ENCODE results near the gene SMIM41. TPM values are rescaled to one million over a fixed set of nuclear protein-coding genes. Genes with fewer than 3 reads are reported as not detected.

SMIM41 gene
- total RNA-seq (1 to 10 TPM in 6 of 7 donors, under 1 TPM in 1; 0.64 to 8.1 (median 4.9) TPM), polyA plus RNA-seq (1 to 10 TPM in 2 of 3 donors, under 1 TPM in 1; 0.85 to 1.7 (median 1.1) TPM)
- long read RNA-seq, donor 1, partial matches to known transcripts, result 0 of 2 reads
- long read RNA-seq, donor 1, other reads (novel, unspliced or antisense), result 0 of 2 reads
- long read RNA-seq, donor 2, result 0 reads

DNA sequence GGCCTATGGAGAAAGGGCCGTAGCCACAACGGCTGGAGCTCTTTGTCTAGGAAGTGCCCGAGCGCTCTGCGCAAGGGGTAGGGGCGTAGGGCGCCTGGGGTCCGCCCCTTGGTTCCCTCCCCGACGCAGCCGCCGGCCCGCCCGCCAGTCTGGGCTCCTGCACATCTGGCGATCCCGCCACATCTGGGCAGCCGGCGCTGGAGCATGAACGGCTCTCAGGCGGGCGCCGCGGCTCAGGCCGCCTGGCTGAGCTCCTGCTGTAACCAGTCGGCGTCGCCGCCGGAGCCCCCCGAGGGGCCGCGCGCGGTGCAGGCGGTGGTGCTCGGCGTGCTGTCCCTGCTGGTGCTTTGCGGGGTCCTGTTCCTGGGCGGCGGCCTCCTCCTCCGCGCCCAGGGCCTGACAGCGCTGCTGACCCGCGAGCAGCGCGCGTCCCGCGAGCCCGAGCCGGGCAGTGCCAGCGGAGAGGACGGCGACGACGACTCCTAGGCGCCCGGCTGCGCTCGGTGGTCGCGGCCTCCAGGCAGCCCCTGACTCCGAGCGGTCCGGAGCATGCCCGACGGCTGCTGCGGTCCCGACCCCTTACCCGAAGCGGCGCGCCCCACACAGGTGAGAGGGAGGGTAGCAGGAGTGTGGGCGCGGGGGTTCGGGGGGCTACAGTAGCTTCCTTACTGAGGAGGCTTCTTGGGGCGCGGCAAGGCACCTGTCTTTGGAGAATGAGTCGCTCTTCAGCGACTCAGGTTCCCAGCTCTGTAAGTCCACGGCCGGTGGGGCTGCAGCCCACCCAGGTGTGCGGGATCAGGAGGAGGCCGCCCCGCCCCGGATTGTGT, at the start of gene SMIM41:
TSS of gene SMIM41 (plus strand) at position 129 of the 827 bp plus-strand sequence. CDS start at position 205, 76 bp downstream.
- 77 to 93% (median 85%) methylated on average over 31 to 87 of the region's 87 CpGs for WGBS, 5 donors

DNA sequence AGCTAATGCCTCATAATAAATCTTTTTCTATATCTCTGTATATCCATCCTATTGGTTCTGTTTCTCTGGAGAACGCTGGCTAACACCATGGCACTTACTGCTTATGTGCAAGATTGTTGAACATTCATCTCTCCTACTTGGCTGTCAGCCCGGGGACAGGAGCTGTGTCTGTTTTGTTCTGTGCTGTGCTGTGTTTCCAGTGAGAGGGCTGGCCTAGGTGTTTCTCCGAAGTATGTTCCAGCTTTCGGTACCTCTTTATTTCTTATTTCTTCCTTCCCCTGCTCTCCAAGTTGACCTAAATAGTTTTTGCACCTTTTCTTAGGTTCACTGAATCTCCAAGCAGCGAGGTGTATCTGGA, 47.1 kb upstream of the SMIM41 start:
- H3K4me3 ChIP-seq, result peak overlapping the region in 6 of 8 donors; percentile 28 to 60 (median 30)
- H3K9me3 ChIP-seq, result no peaks in the 10 kb centered on the region
- no peaks in the 10 kb centered on the region for H3K36me3 ChIP-seq
- DNase-seq, result no peak
- H3K27ac ChIP-seq, result peak overlapping the region; percentile 75 to 89 (median 86)
- peaks cover 16 to 55% (median 45%) of the 10 kb centered on the region in 6 donors for H3K4me1 ChIP-seq
- H3K27me3 ChIP-seq (replicated peaks in 1 of 7), result peaks cover 0 to 12% (median 0%) of the 10 kb centered on the region in 7 donors
- 8 to 16% (median 15%) methylated on average over 5 of the region's 5 CpGs for WGBS, 5 donors
- intact Hi-C loops (cut with DNase I; ENCODE audit: low total_unique reads), result no loop called here
- TF ChIP-seq, protein P1, sequence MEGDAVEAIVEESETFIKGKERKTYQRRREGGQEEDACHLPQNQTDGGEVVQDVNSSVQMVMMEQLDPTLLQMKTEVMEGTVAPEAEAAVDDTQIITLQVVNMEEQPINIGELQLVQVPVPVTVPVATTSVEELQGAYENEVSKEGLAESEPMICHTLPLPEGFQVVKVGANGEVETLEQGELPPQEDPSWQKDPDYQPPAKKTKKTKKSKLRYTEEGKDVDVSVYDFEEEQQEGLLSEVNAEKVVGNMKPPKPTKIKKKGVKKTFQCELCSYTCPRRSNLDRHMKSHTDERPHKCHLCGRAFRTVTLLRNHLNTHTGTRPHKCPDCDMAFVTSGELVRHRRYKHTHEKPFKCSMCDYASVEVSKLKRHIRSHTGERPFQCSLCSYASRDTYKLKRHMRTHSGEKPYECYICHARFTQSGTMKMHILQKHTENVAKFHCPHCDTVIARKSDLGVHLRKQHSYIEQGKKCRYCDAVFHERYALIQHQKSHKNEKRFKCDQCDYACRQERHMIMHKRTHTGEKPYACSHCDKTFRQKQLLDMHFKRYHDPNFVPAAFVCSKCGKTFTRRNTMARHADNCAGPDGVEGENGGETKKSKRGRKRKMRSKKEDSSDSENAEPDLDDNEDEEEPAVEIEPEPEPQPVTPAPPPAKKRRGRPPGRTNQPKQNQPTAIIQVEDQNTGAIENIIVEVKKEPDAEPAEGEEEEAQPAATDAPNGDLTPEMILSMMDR (IDR thresholded peaks at IDR 0.05 in 8 of 11, conservative IDR thresholded peaks at IDR 0.05 in 3 of 11), result no peak

More for the DNA sequence above, at the start of gene SMIM41:
- peaks cover 0 to 56% (median 31%) of the 10 kb centered on the region in 6 donors for H3K36me3 ChIP-seq
- H3K27me3 ChIP-seq (replicated peaks in 1 of 7), result no peaks in the 10 kb centered on the region
- intact Hi-C loops (cut with DNase I; ENCODE audit: low total_unique reads), result no loop called here
- H3K4me3 ChIP-seq, result peak within 1 kb of the TSS in 6 of 8 donors; percentile 3 to 58 (median 20)
- peak within 1 kb of the TSS in 7 of 8 donors; percentile 78 to 88 (median 79) for H3K27ac ChIP-seq
- H3K9me3 ChIP-seq, result no peaks in the 10 kb centered on the region
- DNase-seq, result no peak
- TF ChIP-seq POLR2A (IDR thresholded peaks at IDR 0.05), result no peak
- TF ChIP-seq POLR2AphosphoS5 (IDR thresholded peaks at IDR 0.05), result peak in 2 of 3 donors; percentile 61 to 71
- H3K4me1 ChIP-seq, result peaks cover 28 to 67% (median 48%) of the 10 kb centered on the region in 6 donors

DNA sequence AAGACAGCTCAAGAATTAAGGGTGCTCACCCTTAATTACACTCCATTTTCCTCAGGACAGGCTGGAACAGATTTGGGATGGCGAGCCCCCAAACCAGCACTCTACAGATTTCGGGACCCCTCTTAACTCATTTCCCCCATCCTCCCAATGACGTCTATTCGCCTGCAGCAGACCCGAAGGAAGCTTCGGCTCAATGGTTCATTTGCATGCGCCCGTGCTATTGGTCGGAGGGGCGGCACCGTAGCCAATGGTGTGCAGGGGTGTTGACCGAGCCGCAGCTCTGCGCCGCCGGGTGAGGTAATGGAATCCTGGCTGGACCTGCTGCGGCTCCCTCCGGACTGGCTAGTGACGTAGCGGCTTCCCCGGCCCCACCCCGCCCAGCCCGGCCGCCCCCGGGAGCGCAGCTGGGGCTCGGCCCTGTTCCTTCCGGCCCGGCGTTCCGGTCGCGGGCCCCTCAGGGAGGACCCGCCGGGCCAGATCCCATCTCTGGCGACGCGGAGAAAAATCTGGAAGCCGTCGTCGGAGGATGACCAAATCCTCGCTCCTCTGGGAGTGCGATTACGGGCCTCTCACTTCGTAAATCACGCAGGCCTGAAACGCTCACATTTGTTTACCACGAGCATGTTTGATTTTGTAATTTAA, 46.6 kb upstream of the SMIM41 start:
- peaks cover 0 to 17% (median 0%) of the 10 kb centered on the region in 7 donors for H3K27me3 ChIP-seq (replicated peaks in 1 of 7)
- peaks cover 18 to 58% (median 49%) of the 10 kb centered on the region in 6 donors for H3K4me1 ChIP-seq
- peak; percentile 98 for DNase-seq
- H3K36me3 ChIP-seq, result no peaks in the 10 kb centered on the region
- TF ChIP-seq, protein P1 (IDR thresholded peaks at IDR 0.05 in 8 of 11, conservative IDR thresholded peaks at IDR 0.05 in 3 of 11), result peak in 1 of 11 experiments; percentile 22
- peak in 1 of 3 donors; percentile 48 for TF ChIP-seq POLR2A (IDR thresholded peaks at IDR 0.05)
- TF ChIP-seq POLR2AphosphoS5 (IDR thresholded peaks at IDR 0.05), result peak; percentile 82 to 91 (median 86)
- H3K27ac ChIP-seq, result peak overlapping the region; percentile 75 to 89 (median 86)
- no peaks in the 10 kb centered on the region for H3K9me3 ChIP-seq
- peak overlapping the region in 6 of 8 donors; percentile 28 to 60 (median 30) for H3K4me3 ChIP-seq
- intact Hi-C loops (cut with DNase I; ENCODE audit: low total_unique reads), result no loop called here
- WGBS, 5 donors, result 0 to 1% (median 0%) methylated on average over 19 to 48 of the region's 48 CpGs

DNA sequence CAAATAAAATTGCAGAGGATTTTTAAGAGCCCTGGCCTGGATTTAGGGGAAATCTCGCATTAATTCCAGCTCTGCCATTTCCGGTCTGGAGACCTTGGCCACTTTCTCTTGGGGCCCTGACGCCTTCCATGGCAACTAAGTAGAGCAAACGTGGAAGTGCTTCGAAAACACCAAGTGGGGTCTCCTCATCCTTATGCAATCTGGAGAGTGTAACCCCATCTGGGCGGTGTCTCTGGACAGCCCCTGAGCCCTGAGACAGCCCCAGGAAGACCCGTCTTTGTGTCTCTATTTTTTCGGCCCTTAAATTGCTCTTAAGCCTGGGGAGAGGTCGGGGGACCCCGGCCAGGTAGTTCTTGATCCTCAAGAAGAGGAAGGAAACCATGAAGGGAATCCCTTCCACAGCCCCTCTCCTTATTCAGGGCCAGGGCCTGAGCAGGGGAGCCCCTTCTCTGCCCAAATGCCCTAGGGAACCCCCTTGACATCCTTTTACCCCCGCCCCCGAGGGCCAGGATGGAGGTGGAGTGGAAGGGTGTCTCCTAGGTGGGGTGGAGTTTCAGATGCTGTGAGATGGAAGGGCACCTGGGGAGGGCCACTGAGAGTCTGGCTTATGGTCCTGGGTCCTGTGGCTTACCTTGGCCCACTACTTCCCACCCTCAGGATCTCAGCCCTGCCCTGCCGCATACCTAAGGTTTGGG, 45.9 kb upstream of the SMIM41 start:
- Histone ChIP-seq H3K27me3 (replicated peaks in 1 of 7) (peaks cover 0 to 18% (median 0%) of the 10 kb centered on the region in 7 donors), H3K9me3 (no peaks in the 10 kb centered on the region), H3K27ac (peak overlapping the region; percentile 75 to 89 (median 86)), H3K36me3 (no peaks in the 10 kb centered on the region), H3K4me3 (peak overlapping the region in 6 of 8 donors; percentile 28 to 60 (median 30)), H3K4me1 (peaks cover 18 to 65% (median 54%) of the 10 kb centered on the region in 6 donors)
- intact Hi-C loops (cut with DNase I; ENCODE audit: low total_unique reads), result no loop called here
- TF ChIP-seq POLR2AphosphoS5 (IDR thresholded peaks at IDR 0.05) (no peak), POLR2A (IDR thresholded peaks at IDR 0.05) (no peak)
- TF ChIP-seq, protein P1 (IDR thresholded peaks at IDR 0.05 in 8 of 11, conservative IDR thresholded peaks at IDR 0.05 in 3 of 11), result no peak
- no peak for DNase-seq
- 41 to 48% (median 42%) methylated on average over 13 of the region's 13 CpGs for WGBS, 5 donors
